ENCODE data around the gene ZDHHC11B.
"Not testable (repeated sequence)": the region's sequence is repeated elsewhere in the genome, so short reads cannot be mapped to it uniquely, and the experiment has no call there.

Gene ZDHHC11B

GRCh38 chr5:688348-689010, 96.0 kb downstream of the ZDHHC11B start:
- not testable (repeated sequence) for DNase-seq (ENCODE audit: extremely low read depth in 1 of 2, low read depth in 1 of 2)

DNA sequence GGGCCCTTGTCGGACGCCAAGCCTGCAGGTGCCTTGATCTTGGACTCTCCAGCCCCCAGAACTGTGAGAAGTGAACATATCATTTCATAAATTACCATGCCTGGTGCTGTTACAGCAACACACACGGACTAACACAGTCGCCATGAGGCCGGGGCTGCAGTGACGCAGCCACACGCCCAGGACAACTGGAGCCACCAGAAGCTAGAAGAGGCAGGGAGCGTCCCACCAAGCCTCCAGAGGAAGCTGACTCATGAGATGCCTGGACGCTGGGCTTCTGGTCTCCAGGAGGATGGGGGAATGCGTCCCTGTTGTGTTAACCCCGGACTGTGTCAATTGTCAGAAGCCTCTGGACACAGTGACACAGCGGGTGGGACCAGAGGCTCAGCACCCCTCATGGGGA, 97.6 kb downstream of the ZDHHC11B start:
- not testable (repeated sequence) for DNase-seq (ENCODE audit: extremely low read depth in 1 of 2, low read depth in 1 of 2)

DNA sequence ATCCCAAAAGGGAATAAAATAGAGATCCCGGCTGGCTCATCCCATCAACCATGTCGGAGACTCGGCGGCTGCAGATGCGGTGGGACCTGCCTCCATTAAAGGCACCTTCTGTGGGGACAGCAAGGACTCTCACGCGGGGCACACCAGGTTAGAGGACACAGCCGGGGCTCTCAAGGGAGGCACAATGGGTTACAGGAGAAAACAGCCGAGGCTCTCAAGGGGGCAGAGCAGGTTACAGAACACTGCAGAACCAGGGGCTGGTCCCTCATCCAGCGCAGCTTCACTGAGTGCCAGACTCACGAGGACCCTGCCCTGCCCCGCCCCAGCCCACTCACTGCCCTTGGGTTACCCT, 98.4 kb downstream of the ZDHHC11B start:
- DNase-seq (ENCODE audit: extremely low read depth in 1 of 2, low read depth in 1 of 2) = not testable (repeated sequence)

DNA sequence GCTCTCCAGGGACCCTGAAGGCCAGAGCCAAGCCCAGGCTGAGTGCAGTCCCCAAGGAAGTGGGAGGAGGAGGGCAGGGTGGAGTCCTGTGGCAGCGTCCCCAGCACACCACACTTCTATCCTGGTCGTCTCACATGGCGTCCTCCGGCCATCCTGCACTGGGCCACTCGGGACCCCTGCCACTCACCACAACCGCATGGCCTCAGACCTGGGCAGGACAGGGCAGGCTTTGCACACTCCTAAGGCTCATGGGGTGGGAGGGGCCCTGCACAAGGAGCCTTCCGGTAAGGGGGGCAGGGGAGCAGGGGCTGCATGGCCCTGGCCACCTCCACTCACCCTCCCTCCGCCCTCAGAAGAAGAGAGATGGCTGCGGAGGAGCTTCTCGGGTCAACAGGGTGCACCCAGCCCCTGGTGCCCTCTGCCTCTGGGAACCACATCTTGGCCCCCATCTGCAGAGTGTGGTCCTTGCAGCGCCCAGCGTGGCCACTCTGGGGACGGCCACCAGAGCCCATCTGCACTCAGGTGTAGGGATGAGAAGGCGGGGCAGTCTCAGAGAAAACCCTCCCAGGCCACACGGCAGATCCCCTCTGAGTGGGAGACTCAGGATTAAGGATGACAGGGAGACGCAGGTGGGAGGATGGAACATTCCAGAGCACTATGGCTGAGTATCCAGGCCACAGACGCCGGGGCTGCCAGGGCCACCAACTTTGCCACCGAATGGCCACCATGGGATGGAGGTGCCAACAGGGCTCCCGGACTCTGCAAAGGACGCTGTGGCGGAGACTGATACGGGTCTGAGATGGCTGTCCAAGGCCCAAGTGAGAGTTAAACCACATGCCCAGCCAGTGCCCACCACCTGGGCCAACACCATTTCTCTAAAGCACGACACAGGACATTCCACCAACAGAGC, 99.0 kb downstream of the ZDHHC11B start:
- DNase-seq (ENCODE audit: extremely low read depth in 1 of 2, low read depth in 1 of 2) = no peak

DNA sequence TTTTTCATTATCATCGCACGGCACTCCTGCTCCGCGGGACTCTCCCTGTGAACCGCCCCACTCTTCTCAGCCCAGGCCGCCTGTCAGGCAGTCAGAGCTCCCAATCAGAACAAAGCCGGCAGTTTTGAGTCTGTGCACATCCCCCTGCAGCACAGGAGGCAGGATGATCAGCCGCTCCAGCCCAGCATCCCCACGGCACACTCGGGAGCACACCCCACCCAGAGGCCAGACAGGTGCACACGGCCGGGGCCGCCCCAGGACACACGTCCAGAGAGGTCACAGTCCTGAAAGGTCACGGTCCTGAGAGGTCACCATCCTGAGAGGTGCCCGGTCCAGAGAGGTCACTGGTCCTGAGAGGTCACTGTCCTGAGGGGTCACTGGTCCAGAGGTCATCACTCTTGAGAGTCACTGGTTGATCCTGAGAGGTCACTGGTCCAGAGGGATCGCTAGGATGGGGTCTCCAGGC, 99.7 kb downstream of the ZDHHC11B start:
- DNase-seq (ENCODE audit: extremely low read depth in 1 of 2, low read depth in 1 of 2) = no peak

DNA sequence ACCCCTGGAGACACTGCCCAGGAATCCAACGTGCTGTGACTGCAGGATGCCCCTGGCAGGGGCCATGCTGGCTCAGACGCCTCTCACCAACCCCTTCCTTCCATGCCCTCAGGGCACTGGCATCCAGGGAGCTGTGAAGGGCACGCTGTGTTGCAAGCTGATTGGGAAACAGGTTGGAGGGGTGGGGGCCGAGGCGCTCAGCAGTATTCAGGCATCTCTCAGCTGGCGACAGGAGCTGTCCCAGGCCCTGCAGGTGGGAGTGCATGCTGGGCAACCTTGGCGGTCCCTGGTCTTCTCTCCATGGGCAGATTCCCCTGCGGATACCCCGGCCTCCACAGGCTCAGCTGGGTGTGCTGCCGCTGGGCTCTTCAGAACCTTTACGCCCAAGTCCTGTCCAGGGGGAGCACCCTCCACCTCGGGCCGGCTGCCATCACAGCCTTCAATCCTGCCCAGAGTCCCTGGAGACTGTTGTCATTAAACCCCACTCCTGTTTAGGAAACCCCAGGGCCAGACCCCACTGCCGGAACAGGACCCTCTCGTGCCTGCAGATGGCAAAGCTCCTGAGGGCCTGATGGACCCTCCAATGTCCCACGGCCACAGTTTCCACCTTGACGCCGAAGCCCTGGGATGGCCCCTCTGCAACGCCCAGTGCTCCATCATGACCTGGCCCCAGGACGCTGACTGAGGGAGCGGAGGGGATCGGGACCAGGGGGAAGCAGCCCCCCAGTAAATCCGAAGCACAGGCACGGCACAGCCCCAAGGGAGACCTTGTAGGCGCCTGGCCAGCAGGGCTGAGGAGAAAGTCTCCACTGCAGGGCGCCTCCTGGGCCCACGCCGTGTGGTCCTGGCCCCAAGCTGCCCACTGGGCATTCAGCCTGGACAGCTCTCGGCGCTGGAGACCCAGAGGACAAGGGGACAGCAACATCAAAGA, 100.7 kb downstream of the ZDHHC11B start:
- no peak for DNase-seq (ENCODE audit: extremely low read depth in 1 of 2, low read depth in 1 of 2)

DNA sequence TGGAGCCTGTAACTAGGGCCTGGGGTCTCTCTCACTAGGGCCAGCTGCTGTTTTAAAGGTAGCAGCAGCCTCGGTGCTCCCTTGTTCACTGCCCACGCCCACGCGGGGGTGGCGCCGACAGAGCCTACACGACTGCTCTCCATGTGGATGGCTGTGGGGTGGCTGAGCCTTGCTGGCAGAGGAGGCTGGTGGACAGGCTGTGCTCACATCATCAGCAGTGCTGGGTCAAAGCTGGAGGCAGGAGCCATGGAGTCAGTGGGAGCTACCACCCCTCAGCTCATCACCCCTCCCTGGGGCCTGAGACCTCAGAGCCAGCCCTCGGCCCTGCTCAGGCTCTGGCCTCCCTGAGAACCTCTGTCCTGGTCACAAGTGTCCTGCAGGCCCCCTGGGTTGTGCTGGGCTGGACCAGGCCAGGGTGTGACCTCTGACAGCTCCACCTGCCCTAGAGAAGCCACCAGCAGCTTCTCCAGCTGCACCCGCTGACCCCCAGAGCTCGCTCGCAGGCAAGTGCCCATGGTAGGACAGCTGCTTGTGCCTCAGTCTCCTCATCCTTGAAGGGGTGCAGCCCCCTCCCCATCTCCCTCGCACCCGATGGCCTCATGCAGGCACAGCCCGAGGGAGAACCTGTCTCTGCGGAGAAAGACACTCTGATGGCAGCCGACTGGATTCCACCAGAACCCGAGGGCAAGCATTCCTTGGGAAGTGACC, 101.7 kb downstream of the ZDHHC11B start:
- not testable (repeated sequence) for DNase-seq (ENCODE audit: extremely low read depth in 1 of 2, low read depth in 1 of 2)

DNA sequence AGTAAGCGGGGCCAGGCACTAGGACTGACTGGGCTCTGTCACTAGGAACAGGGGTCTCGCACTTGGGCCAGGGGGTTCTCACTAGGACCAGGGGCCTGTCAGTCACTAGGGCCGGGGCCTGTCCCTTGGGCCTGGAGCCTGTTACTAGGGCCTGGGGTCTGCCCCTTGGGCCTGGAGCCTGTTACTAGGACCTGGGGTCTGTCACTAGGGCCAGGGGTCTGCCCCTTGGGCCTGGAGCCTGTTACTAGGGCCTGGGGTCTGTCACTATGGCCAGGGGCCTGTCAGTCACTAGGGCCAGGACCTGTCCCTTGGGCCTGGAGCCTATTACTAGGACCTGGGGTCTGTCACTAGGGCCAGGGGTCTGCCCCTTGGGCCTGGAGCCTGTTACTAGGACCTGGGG, 102.3 kb downstream of the ZDHHC11B start:
- not testable (repeated sequence) for DNase-seq (ENCODE audit: extremely low read depth in 1 of 2, low read depth in 1 of 2)

DNA sequence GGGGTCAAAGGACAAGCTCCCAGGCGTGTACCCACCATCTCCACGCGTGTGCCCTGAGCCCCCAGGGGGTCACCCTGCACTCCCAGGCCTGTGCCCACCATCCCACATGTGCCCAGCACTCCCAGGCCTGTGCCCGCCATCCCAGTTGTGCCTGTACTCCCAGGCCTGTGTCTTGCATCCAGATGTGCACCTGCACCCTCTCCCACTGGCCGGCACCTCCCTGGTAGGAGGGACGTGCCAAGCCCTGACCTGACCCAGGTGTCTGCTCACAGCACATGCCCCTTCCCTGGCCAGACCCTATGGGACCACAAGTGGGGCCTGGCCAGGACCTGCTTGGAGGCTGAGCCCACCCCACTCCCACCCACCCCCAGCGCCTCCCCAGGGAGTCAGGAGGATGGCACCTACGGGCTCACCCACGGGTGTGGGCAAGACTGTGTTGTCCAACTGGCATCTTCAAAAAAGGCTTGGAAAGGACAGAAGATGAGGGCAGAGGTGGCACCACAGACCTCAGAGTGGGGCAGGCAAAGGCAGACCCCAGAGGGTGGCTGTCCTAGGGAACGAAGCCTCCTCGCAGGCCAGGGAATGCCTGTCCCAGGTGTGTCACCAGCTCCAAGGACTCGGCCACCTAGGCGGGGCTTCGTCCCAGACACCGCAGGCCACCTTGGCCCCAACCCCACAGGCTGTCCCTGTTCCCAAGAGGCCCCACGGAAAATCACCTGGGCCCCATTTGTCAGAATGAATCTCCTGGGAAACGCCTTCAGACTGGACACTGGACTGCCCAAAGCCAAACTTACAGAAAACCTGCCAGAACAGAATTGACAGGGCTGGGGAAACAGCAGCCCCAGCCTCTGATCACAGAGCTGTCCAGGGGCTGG, 103.0 kb downstream of the ZDHHC11B start:
- DNase-seq (ENCODE audit: extremely low read depth in 1 of 2, low read depth in 1 of 2) = not testable (repeated sequence)

GRCh38 chr5:680836-681235, 103.7 kb downstream of the ZDHHC11B start:
- DNase-seq (ENCODE audit: extremely low read depth in 1 of 2, low read depth in 1 of 2) = not testable (repeated sequence)

- DNase-seq (ENCODE audit: extremely low read depth in 1 of 2, low read depth in 1 of 2) = not testable (repeated sequence)
Observed at GRCh38 chr5:680118-680795, 104.3 kb downstream of the ZDHHC11B start.

GRCh38 chr5:679166-679895, 105.2 kb downstream of the ZDHHC11B start:
- DNase-seq (ENCODE audit: extremely low read depth in 1 of 2, low read depth in 1 of 2) = not testable (repeated sequence)

DNA sequence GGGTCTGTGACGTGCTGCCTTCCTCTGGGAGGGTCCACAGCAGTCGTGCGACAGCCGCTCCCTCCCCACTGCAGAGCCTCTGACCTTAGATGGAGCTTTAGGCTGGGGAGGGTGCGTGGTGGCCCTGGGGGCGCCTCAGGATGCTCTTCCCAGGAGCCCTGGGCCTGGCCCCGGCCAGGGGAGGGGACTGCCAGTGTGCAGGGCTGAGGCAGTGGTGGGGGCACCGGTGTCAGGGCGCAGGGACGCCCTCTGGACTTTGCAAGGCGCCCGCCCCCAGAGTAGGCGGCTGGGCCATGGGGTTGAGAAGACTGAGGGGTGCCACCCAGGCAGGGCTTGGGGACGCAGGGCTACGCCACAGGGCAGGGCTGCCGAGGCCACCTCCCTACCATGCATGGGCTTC, 106.0 kb downstream of the ZDHHC11B start:
- DNase-seq (ENCODE audit: extremely low read depth in 1 of 2, low read depth in 1 of 2) = not testable (repeated sequence)

DNA sequence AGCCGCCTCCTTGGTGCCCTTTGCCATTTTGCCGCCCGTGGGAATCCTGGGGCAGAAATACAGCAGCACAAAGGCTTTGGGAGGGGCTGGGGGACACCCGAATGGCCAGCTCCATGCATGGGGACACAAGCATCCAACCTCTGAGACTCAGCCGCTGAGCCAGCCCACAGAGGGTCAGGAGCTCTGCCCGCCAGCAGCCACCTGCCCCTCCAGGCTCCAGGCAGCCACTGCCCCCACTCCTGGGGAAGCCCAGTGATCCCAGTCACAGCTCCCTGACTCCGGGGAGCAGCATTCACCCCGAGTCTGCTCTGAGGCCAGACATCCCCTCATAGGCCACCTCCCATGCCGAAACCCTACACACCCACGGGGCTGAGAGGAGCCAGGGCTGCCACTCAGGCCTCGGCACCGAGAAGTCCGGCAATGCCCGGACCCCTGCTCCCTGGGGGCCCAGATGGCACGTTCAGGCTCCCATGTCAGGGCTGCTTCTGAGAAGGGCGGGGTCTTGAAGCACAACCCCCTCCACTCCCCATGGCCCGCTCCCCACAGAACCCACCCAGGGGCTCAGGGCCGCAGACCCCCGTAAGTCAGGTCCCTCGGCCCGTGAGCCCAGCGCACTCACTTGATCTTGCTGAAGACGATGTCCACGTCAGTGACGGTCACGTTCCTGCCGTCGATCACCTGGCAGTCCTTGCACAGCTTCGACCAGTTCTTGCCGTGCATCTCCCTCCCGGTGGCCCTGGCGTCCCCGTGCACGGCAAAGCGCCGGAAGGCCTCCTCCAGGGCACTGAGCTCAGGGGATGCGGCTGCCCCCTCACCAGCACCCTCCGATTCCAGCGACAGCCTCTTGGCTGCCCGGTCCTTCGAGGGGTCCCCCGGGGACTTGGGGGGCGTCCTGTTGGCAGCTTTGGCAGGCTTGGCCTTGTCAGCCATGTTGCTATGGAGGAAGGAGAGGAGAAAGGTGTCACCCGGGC, 107.1 kb downstream of the ZDHHC11B start:
- no peak for DNase-seq (ENCODE audit: extremely low read depth in 1 of 2, low read depth in 1 of 2)

- DNase-seq (ENCODE audit: extremely low read depth in 1 of 2, low read depth in 1 of 2) = no peak
Observed at GRCh38 chr5:676699-677076, 107.8 kb downstream of the ZDHHC11B start.

DNA sequence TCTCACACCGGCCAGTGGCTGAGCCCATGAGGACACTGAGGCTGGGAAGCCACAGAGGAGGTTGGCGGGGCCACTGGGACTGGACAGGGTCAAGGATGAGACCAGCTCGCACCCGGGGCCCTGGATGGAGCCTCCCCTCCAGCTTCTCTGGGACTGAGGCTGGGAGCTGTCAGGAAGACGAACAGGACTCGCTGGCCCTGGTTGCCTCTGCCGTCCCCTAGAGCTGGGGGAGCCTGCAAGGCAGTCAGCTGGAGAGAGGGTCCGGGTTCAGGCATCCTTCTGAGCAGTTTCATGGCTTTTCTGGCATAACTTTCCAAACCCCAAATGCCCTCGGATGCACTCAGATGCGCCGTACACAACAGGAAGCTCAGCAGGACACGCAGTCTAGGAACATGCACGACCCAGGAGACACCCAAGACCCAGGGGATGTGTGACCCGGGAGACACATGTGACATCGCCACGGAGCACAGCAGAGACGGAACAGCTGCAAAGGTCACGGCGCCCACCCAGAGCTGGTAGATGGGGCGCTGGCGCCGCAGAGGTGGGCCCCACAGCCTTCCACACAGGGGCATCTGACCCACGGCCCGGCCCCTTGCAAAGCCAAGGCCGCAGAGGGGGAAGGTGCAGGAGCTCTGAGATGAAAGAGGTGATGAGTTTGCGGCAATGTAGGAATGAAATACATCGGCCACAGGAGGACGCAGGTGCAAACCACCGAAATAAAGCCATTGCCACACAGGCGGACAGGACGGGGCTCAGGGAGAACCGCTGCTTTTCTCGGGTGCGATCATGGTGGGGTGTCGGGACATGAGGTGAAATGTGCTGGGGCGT, 108.4 kb downstream of the ZDHHC11B start:
- DNase-seq (ENCODE audit: extremely low read depth in 1 of 2, low read depth in 1 of 2) = no peak
